ENCODE measurements around the gene SLIT1.

DNA sequence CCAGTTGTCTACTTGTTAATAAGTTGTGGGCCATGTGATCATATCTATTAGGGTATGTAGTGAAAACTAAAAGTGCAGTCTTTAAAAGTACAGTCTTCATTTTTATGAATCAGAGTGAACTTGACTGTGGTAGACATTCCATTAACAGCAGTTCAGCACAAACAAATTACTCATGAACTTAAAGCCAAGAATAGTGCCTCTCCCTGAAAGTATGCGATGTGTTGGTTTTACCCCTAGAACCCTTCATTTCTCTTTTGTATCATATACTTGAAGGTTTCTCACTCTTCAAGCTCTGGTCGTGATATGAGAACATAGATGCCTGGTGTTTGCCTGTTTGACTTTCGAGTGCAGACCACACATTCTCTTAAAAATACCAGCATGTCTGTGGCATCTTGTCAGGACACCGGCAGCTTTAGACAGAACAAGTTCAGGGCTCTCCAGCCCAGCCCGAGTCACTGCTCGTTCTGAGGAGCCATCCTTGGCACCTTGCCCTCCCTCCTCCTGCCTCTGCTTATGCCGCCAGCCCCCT is 194.4 kb downstream of the SLIT1 start:
- TF ChIP-seq, protein P1, sequence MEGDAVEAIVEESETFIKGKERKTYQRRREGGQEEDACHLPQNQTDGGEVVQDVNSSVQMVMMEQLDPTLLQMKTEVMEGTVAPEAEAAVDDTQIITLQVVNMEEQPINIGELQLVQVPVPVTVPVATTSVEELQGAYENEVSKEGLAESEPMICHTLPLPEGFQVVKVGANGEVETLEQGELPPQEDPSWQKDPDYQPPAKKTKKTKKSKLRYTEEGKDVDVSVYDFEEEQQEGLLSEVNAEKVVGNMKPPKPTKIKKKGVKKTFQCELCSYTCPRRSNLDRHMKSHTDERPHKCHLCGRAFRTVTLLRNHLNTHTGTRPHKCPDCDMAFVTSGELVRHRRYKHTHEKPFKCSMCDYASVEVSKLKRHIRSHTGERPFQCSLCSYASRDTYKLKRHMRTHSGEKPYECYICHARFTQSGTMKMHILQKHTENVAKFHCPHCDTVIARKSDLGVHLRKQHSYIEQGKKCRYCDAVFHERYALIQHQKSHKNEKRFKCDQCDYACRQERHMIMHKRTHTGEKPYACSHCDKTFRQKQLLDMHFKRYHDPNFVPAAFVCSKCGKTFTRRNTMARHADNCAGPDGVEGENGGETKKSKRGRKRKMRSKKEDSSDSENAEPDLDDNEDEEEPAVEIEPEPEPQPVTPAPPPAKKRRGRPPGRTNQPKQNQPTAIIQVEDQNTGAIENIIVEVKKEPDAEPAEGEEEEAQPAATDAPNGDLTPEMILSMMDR (IDR thresholded peaks at IDR 0.05), result no peak
- no peak for TF ChIP-seq POLR2A (IDR thresholded peaks at IDR 0.05)

Data from testis (tissue), 2 donors.